Erythroblast (primary cell): ENCODE measurements around the gene EFNB2.

Source experiments
- GATA1 ChIP-seq: IDR thresholded peaks from 2 replicates; pipeline ENCODE4 v1.6.1; 2011; ENCODE audit warnings: low read depth, mild to moderate bottlenecking, control low read depth, low read length, moderate library complexity
- POLR2A ChIP-seq: IDR thresholded peaks from 2 replicates; pipeline ENCODE4 v1.6.1; 2011; ENCODE audit warnings: mild to moderate bottlenecking, low read length

DNA sequence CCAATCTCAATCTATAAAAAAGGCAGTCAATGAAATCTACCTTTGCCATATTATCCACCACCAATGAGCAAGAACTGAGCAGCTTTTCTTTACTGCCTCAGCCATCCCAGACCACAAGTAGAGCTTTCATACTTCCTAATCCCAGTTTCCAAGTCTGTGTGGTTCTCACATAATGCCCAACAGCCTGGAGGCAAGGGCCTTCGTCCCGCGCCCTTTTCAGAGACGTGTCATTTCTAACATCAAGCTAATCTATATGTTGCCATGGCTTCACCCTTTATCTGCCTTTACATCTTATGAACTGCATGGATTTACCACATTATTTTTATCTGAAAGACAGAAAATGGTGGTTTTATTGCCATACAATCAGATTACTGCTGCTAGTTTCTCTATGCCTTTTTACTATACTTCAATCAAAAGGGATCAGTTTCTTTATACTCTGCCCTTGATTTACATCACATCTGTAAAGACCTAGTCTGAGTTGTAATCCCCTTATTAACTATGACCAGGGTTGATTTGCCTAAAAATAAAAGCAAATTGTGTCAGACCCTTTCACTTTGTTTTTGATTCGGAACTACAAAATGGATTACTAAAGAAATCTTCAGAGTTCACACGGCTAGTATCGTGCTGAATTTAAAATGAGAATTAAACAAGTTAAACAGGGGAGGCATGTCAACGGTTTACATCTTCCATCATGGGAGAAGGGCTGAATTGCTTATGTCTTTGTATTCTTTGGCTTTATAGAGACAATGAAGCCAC lies 5.9 kb downstream of the EFNB2 start:
- TF ChIP-seq POLR2A: no peak
- TF ChIP-seq GATA1: no peak
